AG09319 (cell line): ENCODE results near the gene TGFB2.
A peak's percentile ranks its signal among the peaks of the same experiment; 100 is the strongest.

Experiments
- DNase-seq: peaks from one replicate; pipeline ENCODE4 v3.0.0-alpha.2; 2010; ENCODE audit warnings: low read depth; ENCODE audit errors: extremely low read depth
- TF ChIP-seq, protein P1 (sequence below): IDR thresholded peaks from 2 replicates; pipeline ENCODE4 v1.5.1; 2011; ENCODE audit warnings: low read depth, mild to moderate bottlenecking, inconsistent platforms, low read length, moderate library complexity

The TGFB2 gene

DNA sequence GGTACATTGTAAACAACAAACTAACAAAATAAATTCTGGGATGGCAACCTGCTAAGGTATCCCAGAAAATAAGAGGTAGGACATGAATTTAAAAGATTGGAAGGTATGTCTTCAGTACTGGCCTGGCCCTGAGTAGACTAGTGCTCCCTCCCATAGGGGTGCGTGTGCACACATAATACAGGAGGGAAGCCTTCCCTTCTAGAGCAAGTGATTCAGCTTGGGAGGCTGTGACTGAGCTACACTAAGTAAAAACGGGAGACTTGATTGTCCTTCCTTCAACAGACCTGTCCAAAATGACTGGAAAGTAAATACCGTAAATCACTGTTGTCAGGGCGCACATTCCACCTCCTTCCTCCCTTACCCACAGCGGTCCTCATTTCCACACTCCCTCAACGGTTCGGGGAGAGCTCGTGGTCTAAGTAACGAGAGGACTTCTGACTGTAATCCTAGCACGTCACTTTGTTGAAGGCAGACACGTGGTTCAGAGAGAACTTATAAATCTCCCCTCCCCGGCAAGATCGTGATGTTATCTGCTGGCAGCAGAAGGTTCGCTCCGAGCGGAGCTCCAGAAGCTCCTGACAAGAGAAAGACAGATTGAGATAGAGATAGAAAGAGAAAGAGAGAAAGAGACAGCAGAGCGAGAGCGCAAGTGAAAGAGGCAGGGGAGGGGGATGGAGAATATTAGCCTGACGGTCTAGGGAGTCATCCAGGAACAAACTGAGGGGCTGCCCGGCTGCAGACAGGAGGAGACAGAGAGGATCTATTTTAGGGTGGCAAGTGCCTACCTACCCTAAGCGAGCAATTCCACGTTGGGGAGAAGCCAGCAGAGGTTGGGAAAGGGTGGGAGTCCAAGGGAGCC lies at the start of gene TGFB2:
TSS of gene TGFB2 (plus strand) at position 523 of the 859 bp plus-strand sequence. CDS start 1,366 bp downstream, outside the sequence.
- TF ChIP-seq, protein P1, sequence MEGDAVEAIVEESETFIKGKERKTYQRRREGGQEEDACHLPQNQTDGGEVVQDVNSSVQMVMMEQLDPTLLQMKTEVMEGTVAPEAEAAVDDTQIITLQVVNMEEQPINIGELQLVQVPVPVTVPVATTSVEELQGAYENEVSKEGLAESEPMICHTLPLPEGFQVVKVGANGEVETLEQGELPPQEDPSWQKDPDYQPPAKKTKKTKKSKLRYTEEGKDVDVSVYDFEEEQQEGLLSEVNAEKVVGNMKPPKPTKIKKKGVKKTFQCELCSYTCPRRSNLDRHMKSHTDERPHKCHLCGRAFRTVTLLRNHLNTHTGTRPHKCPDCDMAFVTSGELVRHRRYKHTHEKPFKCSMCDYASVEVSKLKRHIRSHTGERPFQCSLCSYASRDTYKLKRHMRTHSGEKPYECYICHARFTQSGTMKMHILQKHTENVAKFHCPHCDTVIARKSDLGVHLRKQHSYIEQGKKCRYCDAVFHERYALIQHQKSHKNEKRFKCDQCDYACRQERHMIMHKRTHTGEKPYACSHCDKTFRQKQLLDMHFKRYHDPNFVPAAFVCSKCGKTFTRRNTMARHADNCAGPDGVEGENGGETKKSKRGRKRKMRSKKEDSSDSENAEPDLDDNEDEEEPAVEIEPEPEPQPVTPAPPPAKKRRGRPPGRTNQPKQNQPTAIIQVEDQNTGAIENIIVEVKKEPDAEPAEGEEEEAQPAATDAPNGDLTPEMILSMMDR: peak; percentile 23
- peak; percentile 73 for DNase-seq

DNA sequence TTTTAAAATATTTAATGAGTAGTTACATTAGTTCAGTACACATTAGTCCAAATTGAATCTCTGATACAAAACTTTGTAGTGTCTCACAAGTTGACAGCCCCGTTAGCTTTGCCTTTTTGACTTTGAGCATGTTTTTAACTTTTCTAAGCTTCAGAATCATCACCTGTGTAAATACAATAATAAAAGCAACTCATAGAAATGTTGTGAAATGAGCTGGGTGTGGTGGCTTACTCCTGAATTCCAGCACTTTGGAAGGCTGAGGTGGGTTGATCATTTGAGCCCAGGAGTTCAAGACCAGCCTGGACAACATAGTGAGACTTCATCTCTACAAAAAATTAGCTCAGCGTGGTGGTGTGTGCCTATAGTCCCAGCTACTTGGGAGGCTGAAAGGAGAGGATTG lies 49.0 kb upstream of the TGFB2 start:
- TF ChIP-seq, protein P1: no peak
- DNase-seq: no peak

DNA sequence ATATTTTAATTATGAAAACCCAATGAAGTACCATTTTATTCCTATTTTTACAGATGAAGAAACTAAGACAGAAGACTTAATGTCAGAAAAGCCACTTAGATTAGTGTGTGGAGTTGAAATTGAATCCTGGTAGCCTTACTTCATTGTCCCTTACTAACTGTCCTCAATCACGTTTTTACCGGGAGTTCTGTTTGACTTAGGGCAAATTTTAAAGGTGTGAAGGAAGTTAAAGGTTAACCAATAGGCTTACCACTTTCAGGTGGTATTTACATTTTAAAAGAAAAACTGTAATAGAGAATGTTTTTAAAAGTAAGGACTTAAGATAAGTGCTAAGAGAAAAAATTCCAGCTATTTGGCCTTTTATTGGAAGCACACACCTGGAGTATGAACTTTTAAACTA lies 47.7 kb upstream of the TGFB2 start:
- no peak for DNase-seq
- TF ChIP-seq, protein P1: no peak

DNA sequence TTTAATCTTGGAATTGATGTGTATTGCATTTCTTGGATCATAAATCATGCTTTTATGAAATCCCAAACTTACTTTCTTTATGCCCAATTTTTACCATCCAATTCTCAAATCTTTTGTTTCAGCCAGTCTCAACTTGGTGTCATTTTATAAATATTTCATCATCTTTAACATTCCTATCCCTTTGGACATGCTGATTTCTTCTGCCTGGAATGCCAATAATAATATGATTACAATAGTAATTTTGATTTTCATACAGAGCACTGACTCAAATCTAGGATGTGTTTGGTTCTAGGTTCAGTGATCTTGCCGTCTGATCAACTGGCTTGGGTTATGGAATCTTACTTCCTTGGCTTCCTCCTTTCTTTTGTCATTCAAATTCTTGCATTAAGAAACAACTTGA lies 47.3 kb upstream of the TGFB2 start:
- TF ChIP-seq, protein P1: no peak
- DNase-seq: no peak

DNA sequence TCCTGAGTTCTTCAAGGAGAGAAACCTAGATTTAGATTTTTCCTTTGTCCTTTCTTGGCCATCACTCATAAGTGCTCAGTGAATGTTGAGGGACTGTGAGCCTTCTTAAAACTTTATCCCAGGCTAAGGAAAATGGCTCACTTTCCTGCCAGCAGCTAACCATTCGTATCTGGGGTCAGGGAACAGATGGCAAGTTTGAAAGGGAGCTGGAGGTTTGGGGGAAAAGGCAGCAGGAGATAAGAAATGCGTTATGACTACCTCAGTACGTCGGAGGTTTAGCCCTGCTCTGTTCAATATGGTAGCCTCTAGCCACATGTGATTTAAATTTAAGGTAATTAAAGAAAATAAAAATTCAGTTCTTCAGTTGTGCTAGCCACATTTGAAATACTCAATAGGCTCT lies 46.7 kb upstream of the TGFB2 start:
- TF ChIP-seq, protein P1: no peak

DNA sequence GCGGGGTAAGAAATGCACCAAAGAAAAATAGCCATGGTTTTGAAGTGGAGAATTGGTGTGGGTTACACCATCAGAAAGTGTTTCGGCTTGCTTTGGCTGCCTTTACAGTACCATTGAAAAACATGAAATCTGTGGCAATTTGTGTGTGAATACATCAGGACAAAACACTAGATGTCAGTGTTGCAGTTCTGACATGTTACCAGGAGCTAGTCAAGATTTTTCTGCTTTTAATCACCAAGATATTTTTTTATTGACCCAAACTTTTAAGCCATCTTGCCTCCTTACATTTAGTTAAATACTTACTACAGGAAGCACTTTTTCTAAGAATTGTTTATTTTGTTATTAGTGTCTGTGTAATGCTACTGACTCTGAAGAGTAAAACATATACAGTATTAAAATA lies 45.7 kb upstream of the TGFB2 start:
- peak; percentile 30 for DNase-seq
- TF ChIP-seq, protein P1: peak; percentile 61

More for the DNA sequence above, 46.7 kb upstream of the TGFB2 start:
- no peak for DNase-seq

DNA sequence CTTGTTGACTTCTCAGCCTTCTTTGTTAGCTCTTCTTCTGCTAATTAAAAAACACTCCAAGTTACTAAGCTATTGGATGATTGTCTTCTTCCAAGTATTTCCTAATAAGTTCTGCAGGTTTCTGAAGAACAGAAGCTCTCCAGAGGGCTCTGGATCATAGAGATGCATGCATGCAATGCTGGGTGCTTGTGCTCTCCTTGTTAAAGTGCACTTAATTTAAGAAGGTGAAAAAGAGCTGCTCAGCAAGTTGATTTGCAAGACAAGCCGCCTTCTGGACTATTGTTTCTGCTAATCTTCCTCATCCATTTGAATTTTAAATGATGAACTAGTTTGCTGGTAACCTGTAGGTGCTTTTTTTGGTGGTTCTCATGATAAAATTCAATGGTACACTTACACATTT lies 43.9 kb upstream of the TGFB2 start:
- TF ChIP-seq, protein P1: no peak

More for the DNA sequence above, 43.9 kb upstream of the TGFB2 start:
- no peak for DNase-seq
